ENCODE data around the gene RPAIN. TPM values are rescaled to one million over a fixed set of nuclear protein-coding genes. Genes with fewer than 3 reads are reported as not detected.

Gene RPAIN
- total and polyA plus RNA-seq, 2 donors (not counting 3 experiments of a cell fraction or from before 2014, with no cell fraction given): 39.3 to 55.9 TPM

DNA sequence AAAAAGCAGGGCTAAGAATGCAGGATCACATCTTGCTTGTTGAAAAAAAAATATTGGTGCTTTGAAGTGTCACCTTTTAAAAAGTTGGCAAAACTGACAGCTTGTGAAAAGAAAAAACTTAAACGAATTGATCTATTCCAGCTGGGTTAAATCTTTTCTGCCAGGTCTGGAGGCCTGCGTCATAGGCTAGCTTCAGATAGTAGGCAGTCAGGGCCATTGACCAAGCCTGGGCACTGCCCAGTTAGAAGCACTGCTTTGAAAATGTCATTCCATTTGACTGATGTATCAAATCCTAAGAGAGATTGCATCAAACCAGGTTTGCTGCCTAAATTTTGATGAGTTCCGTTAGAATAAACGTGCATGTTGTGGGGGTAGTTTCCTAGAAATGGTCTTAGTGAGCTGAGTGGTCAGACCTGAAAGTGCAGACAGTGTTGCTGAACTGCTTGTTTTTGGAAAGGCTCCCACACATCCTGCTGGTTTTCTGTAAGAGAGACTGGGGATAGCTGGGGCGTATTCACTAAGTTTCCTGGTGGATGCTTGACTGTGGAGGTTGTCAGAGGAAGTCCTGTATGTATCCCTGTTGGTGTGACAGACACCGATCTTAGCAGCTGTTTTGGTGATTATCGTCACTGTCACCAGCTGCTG is 39.4 kb upstream of the RPAIN start:
- POLR2A ChIA-PET: no interaction called here
- Histone ChIP-seq H3K79me2 (ENCODE audit: control insufficient read depth, insufficient read depth, low read length) (no peaks in the 10 kb centered on the region), H3K27ac (ENCODE audit: insufficient read depth, low read depth, low read length) (no peak overlapping the region), H3K9me1 (replicated peaks; ENCODE audit: control insufficient read depth, extremely low read depth, insufficient read depth, low read length) (no peaks in the 10 kb centered on the region), H3K9me3 (replicated peaks; ENCODE audit: control insufficient read depth, insufficient read depth, low read length) (no peaks in the 10 kb centered on the region), H3K27me3 (ENCODE audit: control insufficient read depth in 2 of 2, insufficient read depth in 2 of 2, low read length in 2 of 2) (no peaks in the 10 kb centered on the region), H2AFZ (ENCODE audit: low read depth, low read length) (no peak overlapping the region), H3K9ac (replicated peaks; ENCODE audit: extremely low read depth, insufficient read depth, low read length) (no peak overlapping the region), H3K4me3 (replicated peaks in 1 of 3; ENCODE audit: insufficient read depth in 1 of 3, low read depth in 1 of 3, low read length in 3 of 3) (no peak overlapping the region), H4K20me1 (replicated peaks; ENCODE audit: control insufficient read depth, extremely low read depth, insufficient read depth, low read length) (no peaks in the 10 kb centered on the region), H3K36me3 (ENCODE audit: control insufficient read depth in 2 of 2, extremely low read depth in 1 of 2, insufficient read depth in 2 of 2, low read length in 2 of 2) (peaks cover 16 to 48% of the 10 kb centered on the region in 2 experiments), H3K4me2 (ENCODE audit: insufficient read depth, low read length) (no peak overlapping the region), H3K4me1 (ENCODE audit: control insufficient read depth, extremely low read depth, insufficient read depth, low read length) (no peaks in the 10 kb centered on the region)
- TF ChIP-seq GATA2 (IDR thresholded peaks at IDR 0.05; ENCODE audit: insufficient read depth, insufficient read length, low read depth, low read length): no peak
- TF ChIP-seq POLR2A (IDR thresholded peaks at IDR 0.05; ENCODE audit: low read depth, low read length): no peak
- TF ChIP-seq, protein P1, sequence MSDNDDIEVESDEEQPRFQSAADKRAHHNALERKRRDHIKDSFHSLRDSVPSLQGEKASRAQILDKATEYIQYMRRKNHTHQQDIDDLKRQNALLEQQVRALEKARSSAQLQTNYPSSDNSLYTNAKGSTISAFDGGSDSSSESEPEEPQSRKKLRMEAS (IDR thresholded peaks at IDR 0.05; ENCODE audit: insufficient read depth, insufficient read length): no peak
- TF ChIP-seq MYC (IDR thresholded peaks at IDR 0.05; ENCODE audit: low read depth, low read length): no peak
- TF ChIP-seq EZH2 (IDR thresholded peaks at IDR 0.05; ENCODE audit: borderline replicate concordance, low read depth, low read length, severe bottlenecking): no peak
- no peak for TF ChIP-seq POLR2AphosphoS5 (IDR thresholded peaks at IDR 0.05; ENCODE audit: insufficient read depth, low read depth, low read length)
- TF ChIP-seq FOS (IDR thresholded peaks at IDR 0.05; ENCODE audit: borderline replicate concordance, insufficient read depth, low read length): no peak
- TF ChIP-seq JUN (IDR thresholded peaks at IDR 0.05; ENCODE audit: borderline replicate concordance, insufficient read depth, insufficient read length, low read depth): no peak
- TF ChIP-seq, protein P2, sequence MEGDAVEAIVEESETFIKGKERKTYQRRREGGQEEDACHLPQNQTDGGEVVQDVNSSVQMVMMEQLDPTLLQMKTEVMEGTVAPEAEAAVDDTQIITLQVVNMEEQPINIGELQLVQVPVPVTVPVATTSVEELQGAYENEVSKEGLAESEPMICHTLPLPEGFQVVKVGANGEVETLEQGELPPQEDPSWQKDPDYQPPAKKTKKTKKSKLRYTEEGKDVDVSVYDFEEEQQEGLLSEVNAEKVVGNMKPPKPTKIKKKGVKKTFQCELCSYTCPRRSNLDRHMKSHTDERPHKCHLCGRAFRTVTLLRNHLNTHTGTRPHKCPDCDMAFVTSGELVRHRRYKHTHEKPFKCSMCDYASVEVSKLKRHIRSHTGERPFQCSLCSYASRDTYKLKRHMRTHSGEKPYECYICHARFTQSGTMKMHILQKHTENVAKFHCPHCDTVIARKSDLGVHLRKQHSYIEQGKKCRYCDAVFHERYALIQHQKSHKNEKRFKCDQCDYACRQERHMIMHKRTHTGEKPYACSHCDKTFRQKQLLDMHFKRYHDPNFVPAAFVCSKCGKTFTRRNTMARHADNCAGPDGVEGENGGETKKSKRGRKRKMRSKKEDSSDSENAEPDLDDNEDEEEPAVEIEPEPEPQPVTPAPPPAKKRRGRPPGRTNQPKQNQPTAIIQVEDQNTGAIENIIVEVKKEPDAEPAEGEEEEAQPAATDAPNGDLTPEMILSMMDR (IDR thresholded peaks at IDR 0.05; ENCODE audit: extremely low read depth in 1 of 2, insufficient read depth in 1 of 2, low read depth in 1 of 2, low read length in 2 of 2): no peak
- no TSS peak for BruUV-seq (replicated peaks)
- dilution Hi-C loops (cut with MboI; ENCODE audit: extremely low pct_ligation_motif_present, low sequenced_read_pairs) (no loop called here), intact Hi-C loops (cut with micrococcal nuclease) (no loop called here)
- DNase-seq (ENCODE audit: low read depth, low spot score): no peak
- CTCF ChIA-PET: interaction anchor here (0.6 to 2.0 kb wide), 3 partner anchors 10 to 294 kb away, joined by 3 to 7 read pairs (median 5); partner anchors contain the start of gene C1QBP
- FAIRE-seq: no peak
